HG02798 (cell line): ENCODE measurements around the gene PGPEP1.
"Not testable (repeated sequence)": the region's sequence is repeated elsewhere in the genome, so short reads cannot be mapped to it uniquely, and the experiment has no call there.

Experiments
- ATAC-seq: cut with Tn5 transposase; IDR thresholded peaks from one replicate; pipeline ENCODE4 v1.9.1; 2021; ENCODE audit warnings: mild to moderate bottlenecking; ENCODE audit not compliant: unreplicated experiment, poor library complexity

PGPEP1 gene

GRCh38 chr19:18328340-18329034 lies 11.9 kb upstream of the PGPEP1 start:
- ATAC-seq = peak; percentile 94

- ATAC-seq = no peak
These were observed 11.4 kb upstream of the PGPEP1 start for GRCh38 chr19:18329035-18329376.

GRCh38 chr19:18330868-18331267 lies 9.5 kb upstream of the PGPEP1 start:
- no peak for ATAC-seq

- ATAC-seq = no peak
These were observed 7.4 kb upstream of the PGPEP1 start for GRCh38 chr19:18332917-18333530.

GRCh38 chr19:18333680-18334079 lies 6.7 kb upstream of the PGPEP1 start:
- ATAC-seq = no peak

GRCh38 chr19:18336121-18336520 lies 4.3 kb upstream of the PGPEP1 start:
- ATAC-seq = no peak

- no peak for ATAC-seq
These were observed 1.9 kb upstream of the PGPEP1 start for GRCh38 chr19:18338541-18338940.

- no peak for ATAC-seq
These were observed 675 bp upstream of the PGPEP1 start for GRCh38 chr19:18339723-18340122.

- peak; percentile 47 for ATAC-seq
These were observed 831 bp downstream of the PGPEP1 start for GRCh38 chr19:18340990-18341868.

GRCh38 chr19:18342090-18342632 lies 1.8 kb downstream of the PGPEP1 start:
- no peak for ATAC-seq

GRCh38 chr19:18344582-18344950 lies 4.2 kb downstream of the PGPEP1 start:
- ATAC-seq = no peak

GRCh38 chr19:18345296-18345695 lies 4.9 kb downstream of the PGPEP1 start:
- ATAC-seq = no peak

GRCh38 chr19:18346091-18346490 lies 5.7 kb downstream of the PGPEP1 start:
- ATAC-seq = no peak

- ATAC-seq = no peak
These were observed 7.8 kb downstream of the PGPEP1 start for GRCh38 chr19:18348171-18348570.

- not testable (repeated sequence) for ATAC-seq
These were observed 8.5 kb downstream of the PGPEP1 start for GRCh38 chr19:18348818-18349339.

- ATAC-seq = no peak
These were observed 9.2 kb downstream of the PGPEP1 start for GRCh38 chr19:18349524-18350128.

- no peak for ATAC-seq
These were observed 10.1 kb downstream of the PGPEP1 start for GRCh38 chr19:18350490-18350889.

GRCh38 chr19:18351544-18351943 lies 11.1 kb downstream of the PGPEP1 start:
- no peak for ATAC-seq

GRCh38 chr19:18353378-18354005 lies 13.1 kb downstream of the PGPEP1 start:
- ATAC-seq = no peak

- ATAC-seq = not testable (repeated sequence)
These were observed 14.3 kb downstream of the PGPEP1 start for GRCh38 chr19:18354743-18355142.
